Astrocyte of the spinal cord (primary cell): Measurements from ENCODE around the gene TRIM10.

Experiments
- DNase-seq: peaks from one replicate; pipeline ENCODE4 v3.0.0; 2011; ENCODE audit warnings: low read depth, low spot score
- H3K4me3 ChIP-seq: 2 replicates; pipeline ENCODE4 v1.5.1; 2011; ENCODE audit warnings: low read depth, mild to moderate bottlenecking, low read length, moderate library complexity
- in situ Hi-C: cut with HindIII; loops from 2 replicates; pipeline ENCODE4 v1.10.0; 2017; ENCODE audit warnings: low sequenced_read_pairs
- TF ChIP-seq, protein P1 (sequence below): IDR thresholded peaks from 2 replicates; pipeline ENCODE4 v1.5.1; 2012; ENCODE audit warnings: low read depth, mild to moderate bottlenecking, low read length, inconsistent platforms

Gene TRIM10

DNA sequence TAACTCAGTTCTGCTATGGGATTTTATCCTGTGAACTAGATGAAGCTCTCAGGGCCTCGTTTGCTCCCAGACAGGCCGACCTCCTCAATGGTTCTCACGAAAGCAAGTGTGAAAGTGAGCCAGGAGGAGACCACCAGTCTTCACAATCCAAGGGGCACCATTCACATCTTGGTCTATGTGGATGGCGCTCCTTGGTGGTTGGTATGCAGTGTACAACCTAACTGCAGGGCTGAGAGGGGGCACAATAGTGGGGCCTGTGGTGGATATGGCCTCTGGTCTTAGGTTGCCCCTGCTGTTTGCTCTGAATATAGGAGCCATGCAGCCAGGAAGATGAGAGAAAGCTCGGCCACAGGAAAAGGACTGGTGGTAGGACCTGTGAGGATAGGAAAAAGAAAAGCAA, 27.5 kb upstream of the TRIM10 start:
- in situ Hi-C loops = no loop called here
- TF ChIP-seq, protein P1, sequence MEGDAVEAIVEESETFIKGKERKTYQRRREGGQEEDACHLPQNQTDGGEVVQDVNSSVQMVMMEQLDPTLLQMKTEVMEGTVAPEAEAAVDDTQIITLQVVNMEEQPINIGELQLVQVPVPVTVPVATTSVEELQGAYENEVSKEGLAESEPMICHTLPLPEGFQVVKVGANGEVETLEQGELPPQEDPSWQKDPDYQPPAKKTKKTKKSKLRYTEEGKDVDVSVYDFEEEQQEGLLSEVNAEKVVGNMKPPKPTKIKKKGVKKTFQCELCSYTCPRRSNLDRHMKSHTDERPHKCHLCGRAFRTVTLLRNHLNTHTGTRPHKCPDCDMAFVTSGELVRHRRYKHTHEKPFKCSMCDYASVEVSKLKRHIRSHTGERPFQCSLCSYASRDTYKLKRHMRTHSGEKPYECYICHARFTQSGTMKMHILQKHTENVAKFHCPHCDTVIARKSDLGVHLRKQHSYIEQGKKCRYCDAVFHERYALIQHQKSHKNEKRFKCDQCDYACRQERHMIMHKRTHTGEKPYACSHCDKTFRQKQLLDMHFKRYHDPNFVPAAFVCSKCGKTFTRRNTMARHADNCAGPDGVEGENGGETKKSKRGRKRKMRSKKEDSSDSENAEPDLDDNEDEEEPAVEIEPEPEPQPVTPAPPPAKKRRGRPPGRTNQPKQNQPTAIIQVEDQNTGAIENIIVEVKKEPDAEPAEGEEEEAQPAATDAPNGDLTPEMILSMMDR = no peak
- no peak overlapping the region for H3K4me3 ChIP-seq
- no peak for DNase-seq

DNA sequence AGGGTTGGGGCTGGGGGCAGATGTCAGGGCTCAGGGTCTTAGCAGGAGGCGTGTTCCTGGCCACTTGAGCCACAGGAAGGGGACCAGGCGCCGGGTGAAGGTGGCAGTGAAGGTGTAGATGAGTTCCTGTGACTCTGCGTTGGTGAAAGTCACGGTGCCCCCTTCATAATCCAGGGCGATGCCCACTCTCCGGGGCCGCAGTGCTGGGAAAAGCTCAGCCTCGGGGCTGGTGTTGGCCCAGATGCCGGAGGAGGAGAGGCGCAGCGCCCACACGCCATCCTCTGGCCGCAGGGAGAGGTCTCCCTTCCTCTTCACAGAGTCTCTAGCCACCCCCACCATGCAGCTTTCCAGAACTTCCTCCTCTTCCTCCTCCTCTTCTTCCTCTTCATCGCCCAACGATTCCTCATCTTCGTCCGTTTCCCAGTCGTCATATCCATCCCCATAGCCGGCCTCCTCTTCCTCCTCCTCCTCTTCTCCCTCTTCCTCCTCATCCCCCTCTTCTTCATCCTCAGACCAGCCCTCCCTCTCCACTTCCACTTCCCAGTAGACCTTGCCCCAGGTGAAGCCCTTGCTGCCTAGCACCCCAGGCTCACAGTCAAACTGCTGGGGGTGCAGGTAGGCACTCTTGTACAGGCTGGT, 25.0 kb upstream of the TRIM10 start:
- TF ChIP-seq, protein P1 = no peak
- H3K4me3 ChIP-seq = no peak overlapping the region
- no peak for DNase-seq
- in situ Hi-C loops = no loop called here

GRCh38 chr6:30184417-30185031, 23.5 kb upstream of the TRIM10 start:
- DNase-seq = no peak
- in situ Hi-C loops = no loop called here
- TF ChIP-seq, protein P1 = no peak
- no peak overlapping the region for H3K4me3 ChIP-seq

- H3K4me3 ChIP-seq = no peak overlapping the region
- in situ Hi-C loops = no loop called here
- TF ChIP-seq, protein P1 = no peak
- no peak for DNase-seq
Observed at GRCh38 chr6:30180145-30180544, 19.1 kb upstream of the TRIM10 start.

GRCh38 chr6:30178837-30179236, 17.8 kb upstream of the TRIM10 start:
- TF ChIP-seq, protein P1 = no peak
- in situ Hi-C loops = no loop called here
- no peak overlapping the region for H3K4me3 ChIP-seq
- DNase-seq = no peak

DNA sequence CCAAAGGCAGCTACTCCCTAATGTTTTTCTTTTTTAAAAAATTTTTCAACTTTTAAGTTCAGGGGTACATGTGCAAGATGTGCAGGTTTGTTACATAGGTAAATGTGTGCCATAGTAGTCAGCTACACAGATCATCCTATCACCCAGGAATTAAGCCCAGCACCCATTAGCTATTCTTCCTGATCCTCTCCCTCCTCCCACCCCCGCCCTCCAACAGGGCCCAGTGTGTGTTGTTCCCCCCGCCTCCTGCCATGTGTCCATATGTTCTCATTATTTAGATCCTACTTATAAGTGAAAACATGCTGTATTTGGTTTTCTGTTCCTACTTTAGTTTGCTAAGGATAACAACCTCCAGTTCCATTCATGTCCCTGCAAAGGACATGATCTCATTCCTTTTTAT, 14.8 kb upstream of the TRIM10 start:
- in situ Hi-C loops = no loop called here
- DNase-seq = no peak
- no peak overlapping the region for H3K4me3 ChIP-seq
- TF ChIP-seq, protein P1 = no peak
